MG63 (cell line): Measurements from ENCODE around the gene NFE2L2. TPM values are rescaled to one million over a fixed set of nuclear protein-coding genes. Genes with fewer than 3 reads are reported as not detected.
A peak's percentile ranks its signal among the peaks of the same experiment; 100 is the strongest.

ENCODE experiments used
- DNase-seq: peaks from one replicate; pipeline ENCODE4 v3.0.0-alpha.2; 2020
- H3K27me3 ChIP-seq: fragments of 250-450 bp; sonication (Bioruptor Pico); 2 replicates; pipeline ENCODE4 v1.5.1; 2020; ENCODE audit warnings: mild to moderate bottlenecking, moderate library complexity
- H3K36me3 ChIP-seq: fragments of 250-450 bp; sonication (Bioruptor Pico); 2 replicates; pipeline ENCODE4 v1.5.1; 2020; ENCODE audit warnings: mild to moderate bottlenecking, moderate library complexity
- H3K4me3 ChIP-seq: fragments of 250-450 bp; sonication (Bioruptor Pico); 2 replicates; pipeline ENCODE4 v1.5.1; 2020; ENCODE audit warnings: mild to moderate bottlenecking, moderate library complexity
- H3K9me3 ChIP-seq: fragments of 250-450 bp; sonication (Bioruptor Pico); 2 replicates; pipeline ENCODE4 v1.5.1; 2020; ENCODE audit warnings: mild to moderate bottlenecking, moderate library complexity
- total RNA-seq: library from RNA; depleted of rRNA; stranded (reverse); fragments of >200 nt; shearing (Covaris generic); gene quantifications from 2 replicates; pipeline ENCODE4 v1.2.3, GENCODE V29; 2014; ENCODE audit warnings: low replicate concordance

NFE2L2 gene
- total RNA-seq, 1 experiment from 2014 or later: 71.7 TPM

- H3K27me3 ChIP-seq: no peaks in the 10 kb centered on the region
- no peaks in the 10 kb centered on the region for H3K9me3 ChIP-seq
- no peak for DNase-seq
- peaks cover 28% of the 10 kb centered on the region for H3K36me3 ChIP-seq
- H3K4me3 ChIP-seq: peak overlapping the region; percentile 93
These were observed 276 bp downstream of the NFE2L2 start for GRCh38 chr2:177264209-177264692.

GRCh38 chr2:177263451-177264208 lies 897 bp downstream of the NFE2L2 start:
- Histone ChIP-seq H3K4me3 (peak overlapping the region; percentile 93), H3K36me3 (peaks cover 35% of the 10 kb centered on the region), H3K9me3 (no peaks in the 10 kb centered on the region), H3K27me3 (no peaks in the 10 kb centered on the region)
- peak; percentile 98 for DNase-seq

GRCh38 chr2:177262958-177263450 lies 1.5 kb downstream of the NFE2L2 start:
- DNase-seq: no peak

GRCh38 chr2:177262092-177262491 lies 2.4 kb downstream of the NFE2L2 start:
- Histone ChIP-seq H3K9me3 (peaks cover 3% of the 10 kb centered on the region; the same call in 1 of the 2 replicates), H3K36me3 (peaks cover 49% of the 10 kb centered on the region), H3K27me3 (no peaks in the 10 kb centered on the region), H3K4me3 (peak overlapping the region; percentile 93)
- no peak for DNase-seq

More at GRCh38 chr2:177262958-177263450, 1.5 kb downstream of the NFE2L2 start:
- Histone ChIP-seq H3K4me3 (peak overlapping the region; percentile 93), H3K36me3 (peaks cover 41% of the 10 kb centered on the region), H3K27me3 (no peaks in the 10 kb centered on the region), H3K9me3 (peaks cover 2% of the 10 kb centered on the region; the same call in 1 of the 2 replicates)

GRCh38 chr2:177261116-177262060 lies 3.1 kb downstream of the NFE2L2 start:
- H3K9me3 ChIP-seq: peaks cover 3% of the 10 kb centered on the region; the same call in 1 of the 2 replicates

GRCh38 chr2:177260379-177260778 lies 4.1 kb downstream of the NFE2L2 start:
- Histone ChIP-seq H3K4me3 (peak overlapping the region; percentile 93), H3K9me3 (peaks cover 3% of the 10 kb centered on the region; the same call in 1 of the 2 replicates), H3K36me3 (peaks cover 64% of the 10 kb centered on the region), H3K27me3 (no peaks in the 10 kb centered on the region)
- DNase-seq: no peak

More at GRCh38 chr2:177261116-177262060, 3.1 kb downstream of the NFE2L2 start:
- Histone ChIP-seq H3K36me3 (peaks cover 56% of the 10 kb centered on the region), H3K27me3 (no peaks in the 10 kb centered on the region), H3K4me3 (peak overlapping the region; percentile 93)
- no peak for DNase-seq

- Histone ChIP-seq H3K36me3 (peaks cover 82% of the 10 kb centered on the region), H3K27me3 (no peaks in the 10 kb centered on the region), H3K9me3 (peaks cover 3% of the 10 kb centered on the region; the same call in 1 of the 2 replicates), H3K4me3 (no peak overlapping the region)
- no peak for DNase-seq
These were observed 6.5 kb downstream of the NFE2L2 start for GRCh38 chr2:177258059-177258458.

- no peak overlapping the region for H3K4me3 ChIP-seq
- peaks cover 82% of the 10 kb centered on the region for H3K36me3 ChIP-seq
- no peaks in the 10 kb centered on the region for H3K27me3 ChIP-seq
- peaks cover 3% of the 10 kb centered on the region; the same call in 1 of the 2 replicates for H3K9me3 ChIP-seq
- DNase-seq: no peak
These were observed 7.1 kb downstream of the NFE2L2 start for GRCh38 chr2:177257471-177257870.

GRCh38 chr2:177256695-177257094 lies 7.8 kb downstream of the NFE2L2 start:
- Histone ChIP-seq H3K36me3 (peaks cover 81% of the 10 kb centered on the region), H3K4me3 (no peak overlapping the region)

GRCh38 chr2:177256026-177256425 lies 8.5 kb downstream of the NFE2L2 start:
- DNase-seq: no peak
- H3K9me3 ChIP-seq: peaks cover 3% of the 10 kb centered on the region; the same call in 1 of the 2 replicates
- H3K36me3 ChIP-seq: peaks cover 81% of the 10 kb centered on the region
- H3K4me3 ChIP-seq: no peak overlapping the region
- H3K27me3 ChIP-seq: no peaks in the 10 kb centered on the region

More at GRCh38 chr2:177256695-177257094, 7.8 kb downstream of the NFE2L2 start:
- Histone ChIP-seq H3K27me3 (no peaks in the 10 kb centered on the region), H3K9me3 (peaks cover 3% of the 10 kb centered on the region; the same call in 1 of the 2 replicates)
- no peak for DNase-seq

- Histone ChIP-seq H3K4me3 (no peak overlapping the region), H3K27me3 (no peaks in the 10 kb centered on the region), H3K9me3 (peaks cover 3% of the 10 kb centered on the region; the same call in 1 of the 2 replicates), H3K36me3 (peaks cover 85% of the 10 kb centered on the region)
- no peak for DNase-seq
These were observed 9.3 kb downstream of the NFE2L2 start for GRCh38 chr2:177255227-177255601.

- Histone ChIP-seq H3K36me3 (peaks cover 85% of the 10 kb centered on the region), H3K27me3 (no peaks in the 10 kb centered on the region), H3K4me3 (no peak overlapping the region), H3K9me3 (peaks cover 3% of the 10 kb centered on the region; the same call in 1 of the 2 replicates)
- DNase-seq: no peak
These were observed 9.9 kb downstream of the NFE2L2 start for GRCh38 chr2:177254433-177255226.

- peaks cover 3% of the 10 kb centered on the region; the same call in 1 of the 2 replicates for H3K9me3 ChIP-seq
- H3K27me3 ChIP-seq: no peaks in the 10 kb centered on the region
- no peak for DNase-seq
- H3K4me3 ChIP-seq: no peak overlapping the region
- H3K36me3 ChIP-seq: peaks cover 78% of the 10 kb centered on the region
These were observed 10.8 kb downstream of the NFE2L2 start for GRCh38 chr2:177253704-177254103.

GRCh38 chr2:177252808-177253531 lies 11.6 kb downstream of the NFE2L2 start:
- no peak overlapping the region for H3K4me3 ChIP-seq
- H3K9me3 ChIP-seq: peaks cover under 1% of the 10 kb centered on the region; the same call in 1 of the 2 replicates
- peaks cover 75% of the 10 kb centered on the region for H3K36me3 ChIP-seq
- DNase-seq: no peak
- no peaks in the 10 kb centered on the region for H3K27me3 ChIP-seq

- Histone ChIP-seq H3K4me3 (no peak overlapping the region), H3K36me3 (peaks cover 60% of the 10 kb centered on the region), H3K27me3 (no peaks in the 10 kb centered on the region), H3K9me3 (no peaks in the 10 kb centered on the region)
- DNase-seq: no peak
These were observed 13.4 kb downstream of the NFE2L2 start for GRCh38 chr2:177251165-177251542.
